Measurements from ENCODE around the gene ASTN2.
"Not testable (repeated sequence)": the region's sequence is repeated elsewhere in the genome, so short reads cannot be mapped to it uniquely, and the experiment has no call there.

ASTN2 gene

DNA sequence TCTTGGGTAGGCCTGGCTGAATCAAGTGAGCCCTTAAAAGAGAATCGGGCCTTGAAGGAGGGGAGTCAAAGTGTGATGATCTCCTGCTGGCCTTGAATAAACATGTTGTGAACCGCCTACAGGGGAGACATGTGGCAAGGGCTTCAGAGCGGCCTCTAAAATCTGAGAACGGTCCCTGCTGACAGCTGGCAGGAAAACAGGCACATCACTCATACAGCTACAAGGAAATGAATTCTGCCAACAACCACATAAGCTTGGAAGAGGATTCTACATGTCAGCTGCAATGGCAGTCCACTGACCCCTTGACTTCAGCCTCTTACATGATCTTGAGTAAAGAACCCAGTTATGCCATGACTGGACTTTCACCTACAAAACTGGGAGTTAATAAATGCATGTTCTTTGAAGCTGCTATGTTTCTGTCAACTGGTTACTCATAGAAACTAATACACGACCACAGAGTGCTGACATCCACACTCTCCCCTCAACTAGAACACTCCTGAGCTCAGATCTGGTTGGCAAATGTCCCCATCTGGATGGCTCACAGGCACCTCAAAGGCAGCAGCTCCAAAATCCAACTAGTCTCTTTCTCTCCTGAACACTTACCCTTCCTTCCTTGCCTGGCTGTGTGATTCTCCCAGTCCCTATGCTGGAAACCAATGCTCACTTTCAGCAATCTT lies 333.1 kb downstream of the ASTN2 start:
- no peak for DNase-seq (ENCODE audit: low read depth in 2 of 3, low spot score in 2 of 3)

GRCh38 chr9:117080765-117081390 lies 334.0 kb downstream of the ASTN2 start:
- DNase-seq (ENCODE audit: low read depth in 2 of 3, low spot score in 2 of 3) = no peak

DNA sequence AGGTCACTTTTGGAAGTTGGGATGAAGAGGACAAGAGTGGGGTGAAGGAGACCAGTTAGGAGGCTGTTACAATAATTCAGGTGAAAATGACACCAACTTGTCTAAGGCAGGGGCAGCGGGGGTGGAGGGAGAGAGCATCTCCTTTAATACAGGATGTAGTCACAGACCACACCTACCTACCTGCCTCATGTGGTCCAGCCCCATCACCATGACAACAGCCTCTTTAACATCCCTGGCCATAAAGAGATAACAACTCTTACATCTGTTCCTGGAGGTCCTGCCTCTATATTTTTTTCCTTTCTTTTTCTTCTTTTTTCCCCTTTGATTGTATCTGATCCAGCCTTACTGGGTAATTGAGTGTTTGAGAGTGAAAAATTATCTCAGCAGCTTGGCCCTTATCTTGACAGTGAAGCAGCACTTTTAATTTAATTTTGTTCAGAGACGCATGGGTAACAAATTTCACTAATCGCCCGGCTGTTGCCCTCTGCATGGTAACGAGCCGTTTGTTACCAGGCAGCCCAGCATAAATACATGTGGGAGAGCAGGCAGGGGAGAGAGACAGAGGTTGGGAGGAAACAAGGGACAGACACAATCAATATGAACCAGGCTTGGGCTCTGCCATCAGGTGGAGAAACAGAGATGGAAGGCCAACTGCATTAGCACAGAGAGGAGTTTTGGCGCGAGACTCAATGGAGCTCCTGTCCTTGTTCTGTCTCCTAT lies 338.1 kb downstream of the ASTN2 start:
- DNase-seq (ENCODE audit: low read depth in 2 of 3, low spot score in 2 of 3) = no peak

DNA sequence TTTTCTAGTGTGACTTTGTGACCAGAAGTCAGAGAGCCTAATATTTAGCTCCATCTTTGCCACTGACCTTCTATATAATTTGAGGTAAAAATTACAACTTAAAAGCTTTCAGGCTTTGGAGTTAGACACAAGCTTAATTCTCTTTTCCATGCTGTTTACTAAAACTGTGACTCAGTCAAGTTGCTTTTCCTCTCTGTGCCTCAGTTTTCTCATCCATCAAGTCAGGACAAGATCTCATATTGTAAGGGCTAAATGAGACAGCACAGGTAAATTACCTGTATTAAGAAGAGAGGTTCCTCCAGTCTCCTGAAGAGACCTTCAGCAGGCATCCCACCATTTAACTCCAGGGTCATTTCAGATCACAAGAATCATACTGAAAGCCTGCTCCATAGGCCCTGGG lies 339.2 kb downstream of the ASTN2 start:
- DNase-seq (ENCODE audit: low read depth in 2 of 3, low spot score in 2 of 3) = no peak

GRCh38 chr9:117074784-117075520 lies 339.9 kb downstream of the ASTN2 start:
- no peak for DNase-seq (ENCODE audit: low read depth in 2 of 3, low spot score in 2 of 3)

- DNase-seq (ENCODE audit: low read depth in 2 of 3, low spot score in 2 of 3) = no peak
These were observed 340.6 kb downstream of the ASTN2 start for GRCh38 chr9:117074342-117074662.

DNA sequence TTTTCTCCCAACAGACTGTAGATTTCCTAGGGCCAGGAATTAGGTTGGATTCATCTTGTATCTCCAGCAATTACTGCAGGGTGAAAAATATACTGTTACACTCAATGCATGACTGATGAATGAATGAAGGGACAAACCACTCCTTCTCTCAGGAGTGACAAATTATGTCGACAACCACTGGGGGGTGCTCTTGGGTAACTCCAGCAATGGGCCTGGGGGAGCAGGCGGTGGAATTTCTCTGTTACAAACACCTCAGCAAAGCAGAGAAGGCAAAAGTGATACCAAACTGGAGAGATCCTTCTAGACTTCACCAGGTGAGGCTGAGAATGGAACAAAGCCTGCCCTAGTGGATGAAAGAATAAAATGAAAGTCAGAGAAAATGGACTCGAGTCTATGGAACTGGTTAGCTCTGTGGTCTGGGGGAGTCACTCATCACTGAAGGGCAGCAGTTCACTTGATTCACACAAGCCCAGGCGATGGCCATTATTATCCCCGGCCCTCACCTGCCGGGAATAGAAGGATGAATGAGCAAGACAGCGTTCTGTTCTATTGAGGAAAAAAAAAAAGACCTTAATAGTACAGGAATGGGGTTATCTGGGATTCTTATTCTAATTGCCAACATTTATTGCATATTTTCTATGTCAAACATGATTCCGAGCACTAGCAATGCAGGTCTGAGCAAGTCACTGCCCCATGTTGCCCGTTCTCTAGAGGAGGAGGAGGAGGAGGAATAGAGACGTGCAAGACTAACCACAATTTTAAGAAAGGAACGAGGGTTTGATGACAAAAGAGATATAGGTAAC lies 341.1 kb downstream of the ASTN2 start:
- no peak for DNase-seq (ENCODE audit: low read depth in 2 of 3, low spot score in 2 of 3)

DNA sequence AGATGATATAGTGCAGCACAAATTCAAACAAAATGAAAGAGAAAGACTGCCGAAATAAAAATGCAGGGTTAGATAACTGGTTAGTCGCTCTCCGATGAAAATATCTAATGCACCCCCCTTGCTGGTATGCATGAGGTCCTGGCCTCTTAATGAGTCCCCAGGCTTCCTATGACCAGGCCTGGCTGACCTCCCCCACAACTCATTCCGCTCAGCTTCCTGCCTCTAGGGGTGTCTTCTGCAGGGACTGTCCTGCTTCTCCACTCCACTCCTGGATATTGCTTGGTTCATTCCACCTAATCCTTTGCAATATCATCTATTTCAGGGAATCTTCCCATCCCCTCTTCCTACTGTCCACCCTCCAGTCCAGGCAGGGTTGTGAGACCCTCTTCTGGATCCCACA lies 341.8 kb downstream of the ASTN2 start:
- DNase-seq (ENCODE audit: low read depth in 2 of 3, low spot score in 2 of 3) = no peak

GRCh38 chr9:117072216-117072615 lies 342.6 kb downstream of the ASTN2 start:
- no peak for DNase-seq (ENCODE audit: low read depth in 2 of 3, low spot score in 2 of 3)

DNA sequence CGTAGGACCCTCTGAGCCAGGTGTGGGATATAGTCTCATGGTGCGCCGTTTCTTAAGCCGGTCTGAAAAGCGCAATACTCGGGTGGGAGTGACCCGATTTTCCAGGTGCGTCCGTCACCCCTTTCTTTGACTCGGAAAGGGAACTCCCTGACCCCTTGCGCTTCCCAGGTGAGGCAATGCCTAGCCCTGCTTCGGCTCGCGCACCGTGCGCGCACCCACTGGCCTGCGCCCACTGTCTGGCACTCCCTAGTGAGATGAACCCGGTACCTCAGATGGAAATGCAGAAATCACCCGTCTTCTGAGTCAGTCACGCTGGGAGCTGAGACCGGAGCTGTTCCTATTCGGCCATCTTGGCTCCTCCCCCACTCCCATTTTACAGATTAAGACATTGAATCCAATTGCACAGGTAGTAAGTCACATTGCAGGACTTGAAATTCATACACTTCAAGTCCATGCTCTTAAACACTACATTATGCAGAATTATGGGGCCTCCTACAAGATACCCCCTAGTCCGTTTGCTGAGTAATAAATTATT lies 343.1 kb downstream of the ASTN2 start:
- not testable (repeated sequence) for DNase-seq (ENCODE audit: low read depth in 2 of 3, low spot score in 2 of 3)

DNA sequence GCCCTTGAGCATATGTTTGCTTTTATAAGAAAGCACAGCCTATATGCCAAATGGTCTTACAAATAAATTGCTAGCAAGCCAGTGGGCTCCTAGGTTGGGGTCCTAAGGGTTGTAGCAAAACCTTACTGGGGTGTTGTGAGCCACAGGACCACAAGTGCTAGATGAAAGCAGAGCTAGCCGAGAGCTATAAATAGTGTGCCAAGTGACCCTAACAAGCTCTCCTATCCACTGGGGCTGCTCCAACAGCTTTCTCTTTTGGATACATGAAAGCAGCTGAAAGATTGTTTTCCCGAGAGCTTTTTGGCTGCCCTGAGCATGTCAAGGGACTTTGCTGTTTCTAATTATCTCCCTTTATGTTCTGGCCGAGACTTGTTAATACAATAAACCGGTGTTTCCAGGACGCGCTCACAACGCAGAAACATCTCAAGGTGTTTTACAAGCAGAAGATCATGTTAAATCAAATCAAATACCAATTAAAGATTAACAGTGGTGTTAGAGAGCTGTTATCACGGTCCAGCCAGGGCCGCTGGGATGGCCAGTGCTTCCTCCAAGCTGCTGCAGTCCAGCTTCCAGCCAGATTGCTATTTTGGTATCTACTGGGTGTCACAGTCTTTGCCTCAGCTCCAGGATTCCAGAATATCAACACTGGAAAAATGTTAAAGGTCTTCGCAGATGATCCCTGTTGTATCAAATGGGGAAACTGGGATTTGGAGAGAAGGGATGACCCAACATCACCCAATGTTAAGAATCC lies 351.0 kb downstream of the ASTN2 start:
- no peak for DNase-seq (ENCODE audit: low read depth in 2 of 3, low spot score in 2 of 3)

GRCh38 chr9:117060963-117061362 lies 353.9 kb downstream of the ASTN2 start:
- no peak for DNase-seq (ENCODE audit: low read depth in 2 of 3, low spot score in 2 of 3)

GRCh38 chr9:117050007-117050406 lies 364.9 kb downstream of the ASTN2 start:
- DNase-seq (ENCODE audit: low read depth in 2 of 3, low spot score in 2 of 3) = no peak

DNA sequence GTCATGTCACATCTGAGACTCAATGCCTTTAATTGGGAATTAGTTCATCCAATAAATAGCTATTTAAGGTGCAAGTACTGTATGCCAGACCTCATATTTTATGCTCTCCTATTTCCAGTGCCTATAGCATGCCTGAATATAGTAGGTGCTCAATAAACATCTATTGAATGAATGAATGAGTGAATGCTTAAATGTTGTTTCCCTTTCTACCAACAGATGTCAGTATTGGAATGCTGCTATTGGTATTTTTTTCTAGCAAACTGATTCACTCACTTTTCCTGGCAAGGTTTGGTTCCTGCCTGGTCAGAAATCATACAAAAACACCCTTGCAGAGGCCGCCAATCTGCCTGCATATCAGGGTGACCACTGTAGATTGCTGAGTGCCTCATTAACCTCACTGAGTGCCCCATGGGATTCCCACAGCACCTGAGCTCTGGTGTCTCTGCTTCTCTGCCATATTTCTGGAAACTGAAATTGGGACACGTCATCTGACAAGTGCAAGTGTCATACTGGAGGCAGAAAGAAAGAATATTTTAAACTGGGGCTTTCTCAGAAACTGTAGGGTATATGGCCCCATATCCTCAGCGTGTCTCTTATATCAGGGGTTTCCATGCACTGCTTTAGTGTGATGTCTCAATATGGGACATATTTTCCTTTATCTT lies 368.1 kb downstream of the ASTN2 start:
- DNase-seq (ENCODE audit: low read depth in 2 of 3, low spot score in 2 of 3) = no peak

DNA sequence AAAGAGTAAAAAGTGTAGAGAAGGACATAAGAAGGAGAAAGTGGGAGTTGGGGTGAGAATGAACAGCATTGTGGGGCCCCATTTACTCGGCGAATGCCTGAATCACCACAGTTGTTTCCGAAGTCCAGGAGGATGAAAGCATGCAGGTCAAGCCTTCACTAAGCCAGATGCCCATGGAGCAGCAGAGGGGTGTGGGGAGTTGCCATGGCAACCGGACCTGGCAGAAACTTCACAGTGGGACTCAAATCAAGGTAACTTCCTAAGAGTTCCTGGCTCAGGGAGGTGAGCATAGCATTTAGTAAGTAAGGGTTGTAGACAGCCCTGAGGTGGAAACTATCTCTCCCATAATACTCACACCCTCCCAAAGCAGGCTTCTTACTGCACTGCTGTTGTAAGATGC lies 370.6 kb downstream of the ASTN2 start:
- DNase-seq (ENCODE audit: low read depth in 2 of 3, low spot score in 2 of 3) = no peak

DNA sequence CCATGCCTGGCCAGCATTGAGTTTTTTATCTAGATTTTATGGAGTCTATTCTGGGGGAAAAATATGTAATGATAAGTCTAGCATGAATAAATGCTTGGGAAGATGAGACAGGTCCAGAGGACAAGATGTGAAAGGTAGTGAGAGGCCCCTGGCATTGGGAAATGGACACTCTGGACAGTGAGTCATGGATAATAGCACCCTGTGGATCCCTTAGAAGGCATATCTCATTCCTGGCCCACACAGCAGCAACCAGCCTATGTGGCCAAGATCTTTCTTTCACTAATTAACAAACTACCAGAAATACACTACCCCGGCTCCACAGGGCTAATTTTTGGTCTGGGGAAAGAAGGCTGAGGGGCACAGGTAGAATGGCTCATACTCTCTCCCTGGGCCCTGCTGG lies 371.7 kb downstream of the ASTN2 start:
- DNase-seq (ENCODE audit: low read depth in 2 of 3, low spot score in 2 of 3) = no peak

- DNase-seq (ENCODE audit: low read depth in 2 of 3, low spot score in 2 of 3) = no peak
These were observed 379.3 kb downstream of the ASTN2 start for GRCh38 chr9:117035546-117035945.

GRCh38 chr9:117034866-117035265 lies 380.0 kb downstream of the ASTN2 start:
- DNase-seq (ENCODE audit: low read depth in 2 of 3, low spot score in 2 of 3) = no peak

GRCh38 chr9:117030254-117030768 lies 384.5 kb downstream of the ASTN2 start:
- DNase-seq (ENCODE audit: low read depth in 2 of 3, low spot score in 2 of 3) = no peak
